IPS-11a (cell line): Measurements from ENCODE around the gene PPFIBP2.
A peak's percentile ranks its signal among the peaks of the same experiment; 100 is the strongest.
"Not testable (repeated sequence)": the region's sequence is repeated elsewhere in the genome, so short reads cannot be mapped to it uniquely, and the experiment has no call there.

Experiments used
- H3K4me3 ChIP-seq: one replicate; pipeline ENCODE4 v1.5.1; 2013; ENCODE audit warnings: low read depth, low read length, control low read depth

Gene PPFIBP2

GRCh38 chr11:7498193-7498592, 15.6 kb upstream of the PPFIBP2 start:
- H3K4me3 ChIP-seq, result no peak overlapping the region

GRCh38 chr11:7499081-7499480, 14.7 kb upstream of the PPFIBP2 start:
- no peak overlapping the region for H3K4me3 ChIP-seq

GRCh38 chr11:7500251-7500650, 13.5 kb upstream of the PPFIBP2 start:
- H3K4me3 ChIP-seq, result no peak overlapping the region

GRCh38 chr11:7501251-7501650, 12.5 kb upstream of the PPFIBP2 start:
- H3K4me3 ChIP-seq, result no peak overlapping the region

GRCh38 chr11:7501894-7502293, 11.9 kb upstream of the PPFIBP2 start:
- H3K4me3 ChIP-seq, result no peak overlapping the region

DNA sequence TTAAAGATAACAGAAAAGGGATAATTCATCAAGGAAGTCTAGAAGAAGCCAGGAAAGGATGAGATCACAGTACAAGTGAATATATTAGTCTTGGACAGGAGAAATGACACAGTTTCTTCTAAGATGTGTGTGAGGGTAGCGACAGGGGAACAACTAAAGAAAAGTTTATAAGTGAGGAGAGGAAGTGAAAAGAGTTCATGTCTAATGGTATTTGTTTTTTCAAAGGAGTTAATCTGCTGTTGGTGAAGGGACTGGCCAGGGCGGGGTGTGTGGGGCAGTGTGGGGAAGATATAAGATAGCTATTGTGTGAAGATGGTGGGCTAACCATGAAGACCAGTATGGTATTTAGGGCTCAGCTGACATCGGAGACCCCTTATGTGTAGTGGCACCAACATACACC, 7.6 kb upstream of the PPFIBP2 start:
- H3K4me3 ChIP-seq, result no peak overlapping the region

DNA sequence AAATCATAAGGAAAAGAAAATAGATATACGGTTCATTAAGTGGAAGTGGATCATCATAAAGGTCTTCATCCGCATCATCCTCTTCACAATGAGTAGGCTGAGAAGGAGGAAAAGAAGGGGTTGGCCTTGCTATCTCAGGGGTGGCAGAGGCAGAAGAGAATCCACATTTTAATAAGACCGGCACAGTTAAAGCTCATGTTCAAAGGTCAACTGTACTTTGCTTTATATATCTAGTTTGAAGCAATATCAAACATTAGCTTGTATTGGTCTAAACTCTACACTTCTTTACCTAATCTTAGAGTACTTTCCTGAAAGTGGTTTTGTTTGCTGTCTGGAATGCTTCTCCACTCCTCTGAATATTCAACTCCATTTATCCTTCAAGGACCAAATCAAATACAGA, 5.7 kb upstream of the PPFIBP2 start:
- H3K4me3 ChIP-seq, result no peak overlapping the region

DNA sequence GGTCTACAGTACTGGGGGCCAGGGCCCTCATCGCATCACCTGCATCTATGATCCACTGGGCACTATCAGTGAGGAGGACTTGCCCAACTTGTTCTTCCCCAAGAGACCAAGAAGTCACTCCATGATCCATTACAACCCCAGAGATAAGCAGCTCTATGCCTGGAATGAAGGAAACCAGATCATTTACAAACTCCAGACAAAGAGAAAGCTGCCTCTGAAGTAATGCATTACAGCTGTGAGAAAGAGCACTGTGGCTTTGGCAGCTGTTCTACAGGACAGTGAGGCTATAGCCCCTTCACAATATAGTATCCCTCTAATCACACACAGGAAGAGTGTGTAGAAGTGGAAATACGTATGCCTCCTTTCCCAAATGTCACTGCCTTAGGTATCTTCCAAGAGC, 3.8 kb upstream of the PPFIBP2 start:
- no peak overlapping the region for H3K4me3 ChIP-seq

GRCh38 chr11:7511401-7511800, 2.4 kb upstream of the PPFIBP2 start:
- H3K4me3 ChIP-seq, result no peak overlapping the region

- peak overlapping the region; percentile 66 for H3K4me3 ChIP-seq
Observed at GRCh38 chr11:7512525-7513233, 1.1 kb upstream of the PPFIBP2 start.

GRCh38 chr11:7514099-7514591, 346 bp downstream of the PPFIBP2 start:
- peak overlapping the region; percentile 66 for H3K4me3 ChIP-seq

GRCh38 chr11:7515447-7515886, 1.7 kb downstream of the PPFIBP2 start:
- no peak overlapping the region for H3K4me3 ChIP-seq

DNA sequence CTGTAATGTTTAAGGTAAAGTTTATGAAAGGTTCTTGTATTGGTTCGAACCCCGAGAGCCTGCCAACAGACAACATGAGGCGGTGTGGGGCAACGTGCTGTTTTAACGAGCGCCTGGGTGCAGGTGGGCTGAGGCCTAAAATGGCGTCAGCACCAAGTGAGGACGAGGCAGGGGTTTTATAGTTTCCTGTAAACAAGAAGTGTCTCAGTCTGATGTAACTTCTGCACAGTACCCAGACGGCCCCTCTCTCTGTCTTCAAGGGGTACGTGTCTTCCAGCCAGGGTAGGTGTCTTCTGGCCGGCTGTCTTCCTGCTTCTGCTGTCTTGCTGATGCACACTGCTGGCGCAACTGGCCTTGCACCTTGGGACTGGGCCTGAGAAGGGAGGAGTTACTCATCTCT, 2.7 kb downstream of the PPFIBP2 start:
- no peak overlapping the region for H3K4me3 ChIP-seq

GRCh38 chr11:7517743-7518142, 3.9 kb downstream of the PPFIBP2 start:
- not testable (repeated sequence) for H3K4me3 ChIP-seq

GRCh38 chr11:7518811-7519562, 5.2 kb downstream of the PPFIBP2 start:
- H3K4me3 ChIP-seq, result no peak overlapping the region

GRCh38 chr11:7520011-7520942, 6.5 kb downstream of the PPFIBP2 start:
- H3K4me3 ChIP-seq, result no peak overlapping the region

- H3K4me3 ChIP-seq, result no peak overlapping the region
Observed at GRCh38 chr11:7520981-7521487, 7.2 kb downstream of the PPFIBP2 start.

- H3K4me3 ChIP-seq, result no peak overlapping the region
Observed at GRCh38 chr11:7522121-7522520, 8.3 kb downstream of the PPFIBP2 start.

DNA sequence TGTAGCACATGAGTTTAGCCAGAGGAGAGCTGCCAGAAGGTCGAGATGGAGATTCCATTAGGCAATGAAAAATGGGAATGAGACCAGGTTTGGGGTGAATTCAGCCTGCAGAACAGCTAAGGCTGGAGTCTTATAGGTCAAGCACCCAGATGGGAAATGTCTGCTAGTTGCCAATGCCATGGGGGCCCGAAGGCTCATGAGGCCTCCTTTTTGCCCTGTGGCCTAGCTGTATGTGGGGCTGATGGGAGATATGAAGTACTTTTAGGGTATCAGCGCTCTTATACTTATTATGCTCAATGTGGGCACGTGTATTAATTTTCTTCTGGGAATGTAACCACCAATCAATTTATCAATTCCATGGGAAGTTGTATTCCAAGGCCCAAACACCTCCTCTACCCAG, 8.7 kb downstream of the PPFIBP2 start:
- H3K4me3 ChIP-seq, result no peak overlapping the region

DNA sequence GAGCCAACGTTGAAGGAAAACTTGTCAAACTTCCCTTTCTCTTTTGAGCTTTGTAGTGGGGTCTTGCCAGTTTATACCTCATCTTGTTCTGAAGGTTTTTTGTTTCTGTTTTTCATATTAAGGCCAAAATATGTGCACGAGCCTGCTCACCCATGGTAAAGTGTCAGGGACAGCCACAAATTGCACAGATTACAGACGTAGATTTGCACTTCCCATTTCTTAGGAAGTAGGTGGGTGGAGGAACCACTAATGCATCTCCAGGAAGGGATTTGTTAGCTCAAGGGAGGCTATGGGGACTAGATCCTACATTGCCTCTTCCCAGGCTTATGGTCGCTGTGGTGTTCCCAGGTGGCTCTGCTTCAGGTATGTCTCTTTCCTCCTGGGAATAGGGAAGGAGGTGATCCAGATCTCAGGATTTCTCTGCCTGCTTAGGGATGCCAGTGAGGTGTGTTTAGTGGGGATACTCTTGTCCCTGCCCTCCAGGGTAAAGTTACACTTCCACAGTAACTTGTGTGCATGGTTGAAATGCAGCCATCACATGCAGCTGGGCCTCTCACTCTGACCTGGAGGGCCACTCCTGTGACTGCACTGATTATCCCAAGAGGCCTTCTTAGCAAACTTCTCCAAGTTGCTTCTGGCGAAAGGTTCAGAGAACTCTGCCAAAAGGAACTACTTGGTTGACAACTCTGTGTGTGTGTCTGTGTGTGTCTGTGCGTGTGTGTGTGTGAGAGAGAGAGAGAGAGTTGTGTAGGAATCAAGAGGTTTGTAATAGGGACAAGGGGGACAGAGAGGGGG, 9.8 kb downstream of the PPFIBP2 start:
- H3K4me3 ChIP-seq, result no peak overlapping the region
